HPDE6-E6E7 (cell line): Measurements from ENCODE around the gene TBCD.
"Not testable (repeated sequence)": the region's sequence is repeated elsewhere in the genome, so short reads cannot be mapped to it uniquely, and the experiment has no call there.

ENCODE experiments used
- DNase-seq: peaks from one replicate; pipeline ENCODE4 v3.0.0; 2011; ENCODE audit warnings: missing footprints; ENCODE audit errors: extremely low spot score

TBCD gene

GRCh38 chr17:82765371-82765770 lies 13.5 kb downstream of the TBCD start:
- DNase-seq: no peak

- DNase-seq: no peak
These were observed 15.3 kb downstream of the TBCD start for GRCh38 chr17:82767041-82767754.

- DNase-seq: no peak
These were observed 17.2 kb downstream of the TBCD start for GRCh38 chr17:82769041-82769440.

- DNase-seq: no peak
These were observed 20.2 kb downstream of the TBCD start for GRCh38 chr17:82772026-82772425.

GRCh38 chr17:82774456-82774855 lies 22.6 kb downstream of the TBCD start:
- DNase-seq: not testable (repeated sequence)

GRCh38 chr17:82775001-82775823 lies 23.3 kb downstream of the TBCD start:
- DNase-seq: peak; percentile 75

- DNase-seq: no peak
These were observed 24.6 kb downstream of the TBCD start for GRCh38 chr17:82776454-82776853.

GRCh38 chr17:82777778-82778375 lies 26.0 kb downstream of the TBCD start:
- DNase-seq: not testable (repeated sequence)

GRCh38 chr17:82779541-82779940 lies 27.7 kb downstream of the TBCD start:
- DNase-seq: no peak

- DNase-seq: no peak
These were observed 28.3 kb downstream of the TBCD start for GRCh38 chr17:82780195-82780594.

- DNase-seq: no peak
These were observed 29.4 kb downstream of the TBCD start for GRCh38 chr17:82780971-82781893.

- peak; percentile 95 for DNase-seq
These were observed 30.0 kb downstream of the TBCD start for GRCh38 chr17:82781894-82782274.

GRCh38 chr17:82782657-82783207 lies 30.9 kb downstream of the TBCD start:
- no peak for DNase-seq

- DNase-seq: no peak
These were observed 31.6 kb downstream of the TBCD start for GRCh38 chr17:82783498-82783897.

- not testable (repeated sequence) for DNase-seq
These were observed 33.7 kb downstream of the TBCD start for GRCh38 chr17:82785581-82785980.

GRCh38 chr17:82786427-82786826 lies 34.6 kb downstream of the TBCD start:
- peak; percentile 35 for DNase-seq

- peak; percentile 93 for DNase-seq
These were observed 35.4 kb downstream of the TBCD start for GRCh38 chr17:82787081-82787848.

- no peak for DNase-seq
These were observed 36.5 kb downstream of the TBCD start for GRCh38 chr17:82788206-82789001.

GRCh38 chr17:82789051-82789592 lies 37.3 kb downstream of the TBCD start:
- DNase-seq: no peak
